GM12872 (cell line): ENCODE data around the gene ICAM1.

Source experiments
- CTCF ChIP-seq: IDR thresholded peaks from 3 replicates; pipeline ENCODE4 v1.5.1; 2011; ENCODE audit warnings: low read depth, mild to moderate bottlenecking, low read length, moderate library complexity; ENCODE audit not compliant: insufficient read depth

ICAM1 gene

DNA sequence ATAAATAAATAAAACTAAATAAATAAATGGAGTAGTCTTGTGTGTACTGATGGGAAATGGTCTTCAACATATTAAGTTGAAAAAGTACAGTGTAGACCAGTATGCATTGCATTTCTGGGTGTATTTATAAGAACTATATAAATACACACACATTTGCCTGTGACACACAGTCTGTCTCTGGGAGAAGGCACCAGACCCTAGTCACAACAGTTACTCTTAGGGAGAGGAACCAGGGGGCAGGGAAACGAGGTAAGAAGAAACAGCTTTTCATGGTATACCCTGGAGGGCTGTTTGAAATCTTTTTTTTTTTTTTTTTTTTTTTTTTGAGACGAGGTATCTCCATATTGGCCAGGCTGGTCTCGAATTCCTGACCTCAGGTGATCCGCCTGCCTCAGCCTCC, 37.0 kb upstream of the ICAM1 start:
- no peak for TF ChIP-seq CTCF

DNA sequence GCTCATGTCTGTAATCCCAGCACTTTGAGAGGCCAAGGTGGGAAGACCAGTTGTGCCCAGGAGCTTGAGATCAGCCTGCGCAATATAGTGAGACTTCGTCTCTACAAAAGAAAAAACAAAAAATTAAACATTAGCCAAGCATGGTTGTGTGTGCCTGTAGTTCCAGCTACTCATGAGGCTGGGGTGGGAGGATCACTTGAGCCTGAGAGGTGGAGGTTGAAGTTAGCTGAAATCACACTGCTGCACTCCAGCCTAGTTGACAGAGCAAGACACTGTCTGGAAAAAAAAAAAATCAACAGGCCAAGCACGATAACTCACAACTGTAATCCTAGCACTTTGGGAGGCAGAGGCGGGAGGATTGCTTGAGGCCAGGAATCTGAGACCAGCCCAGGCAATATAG, 35.9 kb upstream of the ICAM1 start:
- TF ChIP-seq CTCF: no peak

DNA sequence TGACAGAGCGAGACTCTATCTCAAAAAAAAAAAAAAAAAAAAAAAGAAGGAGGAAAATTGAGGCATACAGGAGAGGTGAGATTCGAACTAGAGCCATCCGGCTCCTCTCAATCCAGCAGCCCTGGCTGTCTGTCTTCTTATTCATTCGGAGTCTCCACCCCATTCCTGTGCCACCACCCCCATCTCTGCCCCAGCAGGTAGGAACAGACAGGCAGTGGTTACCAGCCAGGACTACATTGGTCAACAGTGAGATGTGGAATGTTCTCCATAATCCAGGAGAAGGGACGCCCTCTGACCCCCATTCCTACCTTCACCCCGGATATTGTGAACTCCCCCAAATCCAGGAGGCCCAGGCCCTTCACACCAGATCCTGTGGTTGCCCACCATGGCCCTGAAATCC, 33.2 kb upstream of the ICAM1 start:
- no peak for TF ChIP-seq CTCF

GRCh38 chr19:10238172-10238783, 32.6 kb upstream of the ICAM1 start:
- TF ChIP-seq CTCF: no peak

DNA sequence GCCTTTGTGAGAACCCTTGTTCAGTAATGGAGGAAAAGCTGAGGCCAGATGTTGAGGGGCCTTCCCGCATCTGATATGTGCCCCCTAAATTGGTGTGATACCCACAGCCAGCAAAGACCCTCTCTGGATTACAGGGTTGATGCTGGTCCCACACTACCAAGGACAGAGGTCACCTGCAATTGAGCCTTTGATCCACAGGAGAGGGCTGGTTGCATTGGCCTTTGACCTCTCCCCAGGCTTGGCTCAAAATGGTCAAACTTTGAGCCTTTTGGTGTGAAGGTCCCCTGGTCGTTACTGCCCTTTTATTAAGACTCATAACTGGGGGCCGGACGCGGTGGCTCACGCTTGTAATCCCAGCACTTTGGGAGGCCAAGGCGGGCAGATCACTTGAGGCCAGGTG, 27.3 kb upstream of the ICAM1 start:
- TF ChIP-seq CTCF: no peak

DNA sequence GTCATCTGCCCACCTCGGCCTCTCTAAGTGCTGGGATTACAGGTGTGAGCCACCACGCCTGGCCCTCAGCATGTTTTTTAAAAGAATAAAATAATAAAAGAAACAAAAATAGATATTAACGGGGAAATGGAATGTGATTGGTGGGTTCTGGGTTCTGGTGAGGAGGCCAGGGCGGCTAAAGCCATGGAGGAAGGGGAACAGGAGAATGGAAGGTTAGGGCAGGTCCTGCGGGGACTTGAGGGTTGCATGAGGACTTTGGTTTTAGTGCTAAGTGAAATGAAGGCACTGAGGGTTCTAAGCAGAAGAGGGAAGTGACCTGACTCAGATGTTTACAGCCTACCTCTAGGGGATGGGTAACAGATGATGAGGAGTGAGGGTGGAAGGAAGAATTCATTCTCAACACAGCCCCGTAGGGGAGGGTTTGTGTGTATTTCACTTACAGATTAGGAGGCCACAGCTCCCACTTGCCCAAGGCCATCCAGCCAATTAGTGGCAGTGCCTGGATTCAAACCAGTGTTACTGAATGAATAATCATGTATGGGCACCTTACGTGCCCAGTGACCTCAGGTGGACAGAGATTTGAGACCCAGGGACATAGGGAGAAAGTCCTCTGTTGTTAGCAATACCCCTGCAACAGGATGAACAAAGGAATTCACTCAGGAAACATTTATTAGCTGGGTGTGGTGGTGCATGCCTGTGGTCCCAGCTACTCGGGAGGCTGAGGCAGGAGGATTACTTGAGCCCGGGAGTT, 25.6 kb upstream of the ICAM1 start:
- TF ChIP-seq CTCF: no peak

DNA sequence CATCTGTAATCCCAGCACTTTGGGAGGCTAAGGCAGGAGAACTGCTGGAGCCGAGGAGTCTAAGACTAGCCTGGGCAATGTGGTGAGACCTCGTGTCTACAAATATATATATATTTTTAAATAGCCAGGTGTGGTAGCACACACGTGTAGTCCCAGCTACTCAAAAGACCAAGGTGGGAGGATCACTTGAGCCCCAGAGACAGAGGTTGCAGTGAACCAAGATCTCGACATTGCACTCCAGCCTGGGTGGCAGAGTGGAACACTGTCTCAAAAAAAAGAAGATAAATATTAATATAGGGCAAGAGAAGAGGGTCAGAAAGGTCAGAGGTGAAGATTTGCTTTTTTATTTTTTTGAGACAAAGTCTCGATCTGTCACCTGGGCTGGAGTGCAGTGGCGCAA, 24.4 kb upstream of the ICAM1 start:
- TF ChIP-seq CTCF: no peak
